Fibroblast of lung (primary cell): ENCODE measurements around the gene AMZ2.
"Not testable (repeated sequence)": the region's sequence is repeated elsewhere in the genome, so short reads cannot be mapped to it uniquely, and the experiment has no call there.

Experiments used
- EZH2 ChIP-seq: IDR thresholded peaks from 2 replicates; pipeline ENCODE4 v1.5.1; 2012; ENCODE audit warnings: low read length, control low read depth, mild to moderate bottlenecking; ENCODE audit errors: missing control alignments
- TF ChIP-seq, protein P1 (sequence below), 2 donors: IDR thresholded peaks in 1 of 2; conservative IDR thresholded peaks in 1 of 2; 1 replicate in 1 of 2; 2 replicates in 1 of 2; pipeline ENCODE4 v1.5.1; 2011 to 2012; ENCODE audit warnings: low read length in 2 of 2, control low read depth in 1 of 2, inconsistent platforms in 1 of 2, low read depth in 1 of 2, mild to moderate bottlenecking in 1 of 2

DNA sequence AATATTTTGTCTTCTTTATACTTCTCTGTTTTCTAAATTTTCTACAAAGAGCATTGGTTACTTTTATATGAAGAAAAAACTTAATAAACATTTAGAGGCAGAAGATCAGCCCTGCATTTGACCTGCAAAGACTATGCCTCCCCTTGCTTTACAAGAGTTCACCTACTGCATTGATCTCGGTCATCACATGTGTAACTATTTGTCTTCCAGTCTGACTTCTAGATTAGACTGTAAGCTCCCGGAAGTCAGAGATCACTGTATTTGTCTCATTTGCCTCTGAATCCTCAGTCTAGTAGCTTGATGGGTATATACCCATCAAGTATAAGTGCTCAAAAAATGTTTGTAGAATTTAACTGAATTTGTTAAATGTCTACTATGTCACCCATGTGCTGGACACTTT lies 27.7 kb upstream of the AMZ2 start:
- TF ChIP-seq, protein P1, sequence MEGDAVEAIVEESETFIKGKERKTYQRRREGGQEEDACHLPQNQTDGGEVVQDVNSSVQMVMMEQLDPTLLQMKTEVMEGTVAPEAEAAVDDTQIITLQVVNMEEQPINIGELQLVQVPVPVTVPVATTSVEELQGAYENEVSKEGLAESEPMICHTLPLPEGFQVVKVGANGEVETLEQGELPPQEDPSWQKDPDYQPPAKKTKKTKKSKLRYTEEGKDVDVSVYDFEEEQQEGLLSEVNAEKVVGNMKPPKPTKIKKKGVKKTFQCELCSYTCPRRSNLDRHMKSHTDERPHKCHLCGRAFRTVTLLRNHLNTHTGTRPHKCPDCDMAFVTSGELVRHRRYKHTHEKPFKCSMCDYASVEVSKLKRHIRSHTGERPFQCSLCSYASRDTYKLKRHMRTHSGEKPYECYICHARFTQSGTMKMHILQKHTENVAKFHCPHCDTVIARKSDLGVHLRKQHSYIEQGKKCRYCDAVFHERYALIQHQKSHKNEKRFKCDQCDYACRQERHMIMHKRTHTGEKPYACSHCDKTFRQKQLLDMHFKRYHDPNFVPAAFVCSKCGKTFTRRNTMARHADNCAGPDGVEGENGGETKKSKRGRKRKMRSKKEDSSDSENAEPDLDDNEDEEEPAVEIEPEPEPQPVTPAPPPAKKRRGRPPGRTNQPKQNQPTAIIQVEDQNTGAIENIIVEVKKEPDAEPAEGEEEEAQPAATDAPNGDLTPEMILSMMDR (conservative IDR thresholded peaks at IDR 0.05 in 1 of 2, IDR thresholded peaks at IDR 0.05 in 1 of 2; ENCODE audit: low read depth in 1 of 2, low read length in 2 of 2), result not testable (repeated sequence)
- TF ChIP-seq EZH2, result not testable (repeated sequence)
